Mammary epithelial cell (primary cell): ENCODE data around the gene RNF146.

Source experiments
- EZH2 ChIP-seq: IDR thresholded peaks from 2 replicates; pipeline ENCODE4 v1.6.1; 2012; ENCODE audit warnings: low read length, inconsistent platforms, borderline replicate concordance
- TF ChIP-seq, protein P1 (sequence below), 2 donors: IDR thresholded peaks in 1 of 2; conservative IDR thresholded peaks in 1 of 2; 2 replicates each; pipeline ENCODE4 v1.5.1; 2011 to 2012; ENCODE audit warnings: inconsistent platforms in 2 of 2, low read length in 2 of 2, mild to moderate bottlenecking in 2 of 2, control low read depth in 1 of 2, low read depth in 1 of 2; ENCODE audit not compliant: insufficient read depth in 1 of 2; ENCODE audit errors: extremely low read depth in 1 of 2

DNA sequence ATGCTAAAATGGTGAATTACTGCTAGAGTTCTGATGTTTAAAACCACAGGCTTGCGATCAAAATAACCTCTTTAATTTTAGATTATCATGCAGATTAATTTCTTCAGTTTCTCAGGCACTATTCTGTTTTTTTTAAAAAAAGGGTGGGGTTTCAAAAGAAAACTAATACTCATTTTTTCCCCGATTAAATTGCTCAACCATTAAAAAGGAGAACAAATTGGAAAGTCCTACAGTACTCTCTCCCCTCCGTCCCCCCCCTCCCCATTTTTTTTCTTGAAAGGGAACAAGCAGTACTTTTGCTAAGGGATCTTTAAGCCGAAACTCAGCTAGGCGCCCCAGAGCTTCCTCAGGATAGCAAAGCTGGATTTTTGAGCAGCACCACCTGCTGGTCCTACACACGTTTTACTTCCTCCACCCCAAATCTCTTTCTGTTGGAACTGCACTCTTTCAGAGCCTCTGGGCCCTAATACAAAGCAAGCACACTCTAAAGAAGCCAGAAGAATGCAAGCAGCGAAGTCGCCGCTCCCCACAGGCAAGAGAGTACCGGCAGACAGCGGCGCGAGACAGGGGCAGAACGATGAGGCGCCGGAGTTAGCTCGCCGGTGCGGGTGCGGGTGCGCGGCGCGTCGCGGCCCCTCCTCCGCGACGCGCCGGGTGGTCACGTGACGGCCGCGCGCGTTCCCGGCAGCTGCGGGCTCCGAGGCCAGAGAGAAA is at the start of gene RNF146:
- TF ChIP-seq, protein P1, sequence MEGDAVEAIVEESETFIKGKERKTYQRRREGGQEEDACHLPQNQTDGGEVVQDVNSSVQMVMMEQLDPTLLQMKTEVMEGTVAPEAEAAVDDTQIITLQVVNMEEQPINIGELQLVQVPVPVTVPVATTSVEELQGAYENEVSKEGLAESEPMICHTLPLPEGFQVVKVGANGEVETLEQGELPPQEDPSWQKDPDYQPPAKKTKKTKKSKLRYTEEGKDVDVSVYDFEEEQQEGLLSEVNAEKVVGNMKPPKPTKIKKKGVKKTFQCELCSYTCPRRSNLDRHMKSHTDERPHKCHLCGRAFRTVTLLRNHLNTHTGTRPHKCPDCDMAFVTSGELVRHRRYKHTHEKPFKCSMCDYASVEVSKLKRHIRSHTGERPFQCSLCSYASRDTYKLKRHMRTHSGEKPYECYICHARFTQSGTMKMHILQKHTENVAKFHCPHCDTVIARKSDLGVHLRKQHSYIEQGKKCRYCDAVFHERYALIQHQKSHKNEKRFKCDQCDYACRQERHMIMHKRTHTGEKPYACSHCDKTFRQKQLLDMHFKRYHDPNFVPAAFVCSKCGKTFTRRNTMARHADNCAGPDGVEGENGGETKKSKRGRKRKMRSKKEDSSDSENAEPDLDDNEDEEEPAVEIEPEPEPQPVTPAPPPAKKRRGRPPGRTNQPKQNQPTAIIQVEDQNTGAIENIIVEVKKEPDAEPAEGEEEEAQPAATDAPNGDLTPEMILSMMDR (conservative IDR thresholded peaks at IDR 0.05 in 1 of 2, IDR thresholded peaks at IDR 0.05 in 1 of 2; ENCODE audit: extremely low read depth in 1 of 2, insufficient read depth in 1 of 2, low read depth in 1 of 2, low read length in 2 of 2), result peak; percentile 65 to 80
- no peak for TF ChIP-seq EZH2
